MM.1S (cell line): ENCODE data around the gene PIBF1.

ENCODE experiments used
- CTCF ChIP-seq: fragments of 300-600 bp; sonication (generic); IDR thresholded peaks from 2 replicates; pipeline ENCODE4 v1.5.1; 2016; ENCODE audit warnings: antibody characterized with exemption, low read length, mixed read lengths
- EZH2 ChIP-seq: fragments of 300-600 bp; sonication (generic); optimal IDR thresholded peaks from 2 replicates; pipeline ENCODE3; 2017; ENCODE audit warnings: low read depth, mild to moderate bottlenecking, antibody characterized with exemption, low read length, mixed read lengths
- EZH2phosphoT487 ChIP-seq: fragments of 300-600 bp; sonication (generic); IDR thresholded peaks from 2 replicates; pipeline ENCODE4 v1.6.1; 2018; ENCODE audit warnings: antibody characterized with exemption, low read length

- TF ChIP-seq EZH2phosphoT487, result no peak
- no peak for TF ChIP-seq CTCF
- no peak for TF ChIP-seq EZH2
Observed at GRCh38 chr13:72891423-72891822, 109.5 kb downstream of the PIBF1 start.
